HG03095 (cell line): ENCODE measurements around the gene ATP6V1C2.
"Not testable (repeated sequence)": the region's sequence is repeated elsewhere in the genome, so short reads cannot be mapped to it uniquely, and the experiment has no call there.

Source experiments
- ATAC-seq: cut with Tn5 transposase; IDR thresholded peaks from one replicate; pipeline ENCODE4 v1.9.1; 2021; ENCODE audit warnings: moderate library complexity; ENCODE audit not compliant: unreplicated experiment

Gene ATP6V1C2

DNA sequence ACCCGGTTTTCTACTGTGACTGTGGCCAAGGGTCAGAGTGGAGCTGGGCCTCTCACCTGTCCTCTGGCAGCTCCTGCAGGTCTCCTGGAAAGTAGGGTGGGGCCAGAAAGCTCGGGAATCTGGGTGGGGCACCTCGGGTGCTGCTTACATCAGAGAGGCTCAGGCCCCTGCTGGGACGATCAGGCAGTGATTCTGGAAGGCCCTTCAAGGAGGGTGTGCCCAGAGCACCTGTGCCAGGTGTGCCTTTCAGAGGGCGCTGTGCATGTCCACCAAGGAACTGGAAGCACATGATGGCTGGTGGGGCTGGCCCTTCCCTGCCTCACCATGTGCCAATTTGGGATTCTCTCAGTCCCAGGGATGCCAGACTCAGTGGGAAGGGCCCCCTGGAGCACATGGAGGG is 44.0 kb downstream of the ATP6V1C2 start:
- no peak for ATAC-seq

DNA sequence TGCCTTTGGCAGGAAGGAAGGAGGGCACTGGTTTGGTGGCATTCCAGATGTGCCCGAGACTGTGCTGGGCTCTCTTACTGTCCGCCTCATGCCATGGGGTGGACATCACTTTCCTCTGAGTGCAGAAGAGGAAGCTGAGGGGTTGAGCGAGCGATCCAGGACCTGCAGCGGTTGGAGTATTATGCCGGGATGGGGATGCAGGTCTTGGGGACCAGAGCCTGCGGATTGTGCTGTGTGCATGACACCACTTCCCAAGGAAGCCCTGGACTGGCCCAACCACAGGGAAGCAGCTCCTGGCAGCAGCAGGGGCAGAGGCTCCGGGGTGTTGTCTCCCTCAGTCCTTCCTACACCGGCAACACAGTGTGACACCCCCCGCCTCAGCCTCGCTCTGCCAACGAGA is 44.5 kb downstream of the ATP6V1C2 start:
- ATAC-seq: no peak

DNA sequence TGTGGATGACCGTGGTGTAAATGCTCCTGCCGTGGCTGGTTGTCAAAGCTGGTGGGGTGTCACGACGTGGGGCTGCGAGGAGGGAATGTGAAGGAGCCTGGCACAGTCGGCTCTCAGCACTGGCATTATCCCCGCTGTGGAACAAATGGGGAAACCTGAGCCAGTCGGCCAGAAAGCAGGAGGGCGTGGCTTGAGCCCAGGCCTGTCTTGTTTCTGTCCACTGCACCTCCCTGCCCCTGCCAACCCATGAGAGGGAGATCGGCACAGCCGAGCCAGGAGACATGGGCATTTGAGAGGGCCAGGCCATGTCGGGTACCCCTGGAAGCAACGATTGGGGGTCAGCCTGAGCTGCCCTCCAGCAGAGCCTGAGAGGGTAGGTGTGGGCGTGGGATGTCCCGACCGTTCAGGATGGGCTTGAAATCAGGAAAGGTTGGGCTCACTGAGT is 46.7 kb downstream of the ATP6V1C2 start:
- ATAC-seq: no peak

DNA sequence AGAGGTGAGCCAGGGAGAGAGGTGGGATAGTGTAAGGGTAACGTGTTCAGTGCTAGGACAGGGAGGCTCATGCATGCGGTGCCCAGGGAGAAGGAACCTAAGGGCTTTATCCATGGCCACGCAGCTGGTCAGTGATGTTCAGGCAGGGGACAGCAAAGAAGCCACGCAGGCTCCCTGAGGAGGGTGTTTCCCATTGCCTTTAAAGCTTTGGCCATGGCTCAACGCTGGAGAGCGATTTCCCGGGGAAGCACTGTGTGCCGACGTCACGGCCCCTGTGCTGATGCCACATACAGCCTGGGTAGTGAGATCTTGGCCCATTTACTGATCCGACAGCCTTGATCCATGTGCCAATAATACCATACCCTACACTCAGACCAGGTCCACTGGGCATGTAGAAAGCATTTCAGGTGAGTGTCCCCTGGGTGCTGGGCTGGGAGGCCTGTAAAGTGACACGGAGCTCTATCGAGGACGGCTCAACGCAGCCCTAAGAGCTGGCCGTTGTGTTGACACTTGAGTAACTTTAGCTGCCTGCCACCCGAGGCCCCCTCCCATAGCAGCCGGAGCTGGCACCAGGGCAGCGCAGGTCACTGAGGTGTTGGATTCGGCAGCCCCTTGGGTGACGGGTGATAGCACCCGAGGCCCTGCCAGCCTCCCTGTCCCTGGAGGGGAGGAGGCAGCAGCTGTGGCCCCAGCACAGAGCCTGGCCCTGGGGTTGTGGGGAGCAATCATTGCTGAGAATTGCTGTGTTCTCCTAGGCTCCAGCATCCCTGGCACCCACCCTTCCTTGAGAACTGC is 49.7 kb downstream of the ATP6V1C2 start:
- ATAC-seq: no peak

DNA sequence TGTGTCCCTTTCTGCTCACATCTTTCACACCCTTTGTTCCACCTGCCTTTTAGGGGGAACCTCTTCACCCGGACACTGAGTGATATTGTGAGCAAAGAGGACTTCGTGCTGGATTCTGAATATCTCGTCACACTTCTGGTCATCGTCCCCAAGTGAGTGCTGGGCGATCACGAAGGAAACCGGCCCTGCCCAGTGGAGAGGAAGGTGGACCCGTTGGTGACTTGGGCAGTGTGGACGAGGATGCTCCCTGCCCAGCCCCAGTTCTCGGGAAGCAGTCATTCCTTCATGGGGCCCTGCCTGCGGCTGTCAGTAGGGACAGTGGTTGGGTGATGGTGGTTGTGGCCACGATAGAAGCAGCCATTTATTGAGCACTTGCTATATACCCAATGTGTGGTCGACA is 50.4 kb downstream of the ATP6V1C2 start:
- ATAC-seq: no peak

DNA sequence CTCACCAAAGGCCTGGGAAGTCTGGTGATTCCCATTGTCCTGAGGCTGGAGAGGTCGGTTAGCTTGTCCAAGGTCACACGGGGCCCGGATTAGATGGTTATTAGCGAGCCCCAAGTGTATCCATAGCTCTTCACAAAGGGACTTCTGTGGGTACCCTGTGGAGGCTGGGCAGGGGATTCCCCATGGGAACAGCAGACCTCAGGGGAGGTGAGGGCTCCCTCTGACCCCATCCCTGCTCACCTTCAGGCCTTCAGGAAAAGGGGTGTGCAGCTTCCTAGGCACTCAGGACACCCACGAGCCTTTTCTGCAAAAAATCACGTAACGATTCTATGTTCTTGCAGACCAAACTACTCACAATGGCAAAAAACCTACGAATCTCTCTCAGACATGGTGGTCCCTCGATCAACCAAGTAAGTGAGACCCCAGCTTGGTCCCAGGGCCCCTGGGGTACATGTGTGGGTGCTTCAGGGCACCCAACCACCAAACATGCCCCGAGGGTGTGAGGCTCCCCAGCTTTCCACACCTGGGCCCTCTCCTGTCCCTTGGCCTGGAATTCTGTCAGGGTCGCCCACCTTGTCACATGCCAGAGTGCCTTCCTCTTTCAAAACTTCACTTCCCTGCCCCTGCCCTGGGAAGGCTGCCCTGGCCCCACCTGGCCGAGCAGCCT is 50.9 kb downstream of the ATP6V1C2 start:
- no peak for ATAC-seq

DNA sequence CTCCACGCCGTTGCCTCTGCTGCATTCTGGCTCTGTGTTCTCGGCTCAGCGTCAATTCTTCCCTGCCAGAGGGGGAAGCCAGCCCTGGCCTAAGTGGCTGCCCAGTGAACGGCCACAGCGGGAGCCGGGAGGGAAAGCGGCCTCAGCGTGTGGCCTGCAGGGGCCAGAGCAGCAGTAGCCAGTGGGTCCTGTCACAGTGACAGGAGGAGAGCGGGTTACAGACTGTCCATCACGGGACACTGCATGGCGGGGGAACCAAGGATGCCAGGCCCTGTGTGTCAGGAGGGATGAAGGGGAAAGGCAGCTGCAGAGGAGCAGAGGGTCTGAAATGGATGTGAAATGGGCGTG is 51.4 kb downstream of the ATP6V1C2 start:
- ATAC-seq: no peak

DNA sequence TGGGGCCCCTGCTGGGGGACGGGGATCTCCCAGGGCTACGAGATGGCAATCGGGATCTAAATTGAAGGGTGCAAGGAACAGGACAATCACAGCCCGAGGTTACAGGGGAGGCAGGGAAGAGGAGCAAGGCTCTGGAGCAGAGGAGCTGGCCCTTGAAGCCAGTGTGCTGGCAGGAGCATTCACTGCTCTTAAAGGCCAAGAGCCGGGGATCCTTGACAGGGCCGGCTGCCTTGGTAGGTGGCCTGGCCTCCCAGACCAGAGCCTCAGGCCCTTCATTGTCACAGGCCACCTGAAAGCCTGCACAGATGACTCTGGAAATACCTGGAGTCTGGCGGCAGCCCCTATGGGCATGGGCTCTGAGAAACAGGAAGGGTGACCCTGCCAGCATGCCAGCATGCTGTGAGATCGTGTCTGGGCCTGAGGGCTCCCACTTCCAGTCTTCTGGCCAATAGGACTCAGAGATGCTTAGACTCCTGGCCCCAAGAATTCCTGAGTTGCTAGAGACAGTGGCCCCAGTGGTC is 52.5 kb downstream of the ATP6V1C2 start:
- no peak for ATAC-seq

DNA sequence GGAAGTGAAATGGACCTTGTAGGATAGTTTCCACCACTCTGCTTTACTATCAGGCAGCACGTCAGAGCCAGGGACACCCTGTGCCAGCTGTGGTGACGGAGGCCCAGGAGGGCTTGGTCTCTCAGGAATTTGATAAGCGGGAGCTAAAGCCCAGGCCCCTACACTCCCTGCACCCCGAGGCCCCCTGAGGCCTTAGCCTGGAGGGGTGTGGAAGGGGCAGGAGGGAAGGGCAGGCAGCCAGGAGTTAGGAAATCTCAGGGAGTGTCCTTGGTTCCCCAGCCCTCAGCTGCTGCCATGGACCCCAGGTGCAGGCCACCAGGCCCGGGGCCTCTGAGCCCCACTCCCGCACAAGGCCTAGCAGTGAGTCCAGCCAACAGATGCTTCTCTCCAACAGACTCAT is 53.0 kb downstream of the ATP6V1C2 start:
- no peak for ATAC-seq

DNA sequence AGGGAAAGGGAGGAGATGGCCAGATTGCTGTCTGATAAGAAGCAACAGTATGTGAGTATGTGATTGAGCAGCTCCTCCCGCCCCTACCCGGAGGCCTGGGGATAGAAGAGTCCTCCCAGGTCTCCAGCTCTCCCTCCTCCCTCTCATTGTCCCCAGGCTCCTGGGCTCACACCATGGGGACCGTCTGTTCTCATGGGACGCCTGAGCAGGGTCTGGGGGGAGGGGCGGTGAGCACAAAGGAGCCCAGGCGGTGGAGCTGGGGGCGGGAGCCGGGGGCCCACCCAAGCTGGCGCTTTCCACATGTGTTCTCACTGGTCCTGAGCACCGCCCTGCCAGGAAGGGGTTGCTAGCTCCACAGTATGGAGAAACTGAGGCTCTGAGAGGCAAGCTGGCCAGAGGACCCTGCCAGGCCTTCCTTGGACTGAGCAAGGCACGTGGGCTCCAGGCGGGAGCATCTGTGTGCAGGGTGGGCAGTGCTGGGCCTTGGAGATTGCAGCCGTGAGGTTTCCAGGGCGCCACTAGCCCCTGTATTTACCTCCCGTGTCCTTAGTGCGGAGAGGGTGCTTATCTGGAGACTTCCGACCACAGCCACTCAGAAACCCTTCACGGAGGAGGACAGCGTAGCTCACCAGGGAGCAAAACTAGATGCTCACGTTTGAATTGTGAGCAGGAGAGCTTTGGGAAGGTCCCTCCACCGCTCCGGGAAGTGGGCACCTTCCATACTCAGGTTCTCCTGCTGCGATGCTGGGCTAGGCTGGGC is 53.8 kb downstream of the ATP6V1C2 start:
- ATAC-seq: no peak

DNA sequence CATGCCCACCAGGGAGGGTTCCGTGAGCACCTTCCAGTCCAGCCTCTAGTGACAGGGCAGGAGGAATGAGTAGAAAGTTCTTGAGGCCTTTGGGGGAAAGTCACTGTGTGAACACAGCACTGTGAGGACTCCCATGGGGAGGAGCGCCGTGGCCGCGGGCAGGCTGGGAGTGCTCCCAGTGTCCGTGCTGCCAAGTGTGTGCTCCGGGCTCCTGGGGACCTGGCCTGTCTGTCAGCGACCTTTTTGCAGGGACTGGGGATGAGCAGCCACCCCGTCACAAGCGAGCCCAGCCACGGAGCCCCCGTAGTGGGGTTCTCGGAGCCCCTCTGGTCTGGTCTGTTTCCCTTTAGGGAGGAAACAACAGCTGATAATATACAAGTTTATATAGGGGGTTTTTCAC is 54.4 kb downstream of the ATP6V1C2 start:
- no peak for ATAC-seq

DNA sequence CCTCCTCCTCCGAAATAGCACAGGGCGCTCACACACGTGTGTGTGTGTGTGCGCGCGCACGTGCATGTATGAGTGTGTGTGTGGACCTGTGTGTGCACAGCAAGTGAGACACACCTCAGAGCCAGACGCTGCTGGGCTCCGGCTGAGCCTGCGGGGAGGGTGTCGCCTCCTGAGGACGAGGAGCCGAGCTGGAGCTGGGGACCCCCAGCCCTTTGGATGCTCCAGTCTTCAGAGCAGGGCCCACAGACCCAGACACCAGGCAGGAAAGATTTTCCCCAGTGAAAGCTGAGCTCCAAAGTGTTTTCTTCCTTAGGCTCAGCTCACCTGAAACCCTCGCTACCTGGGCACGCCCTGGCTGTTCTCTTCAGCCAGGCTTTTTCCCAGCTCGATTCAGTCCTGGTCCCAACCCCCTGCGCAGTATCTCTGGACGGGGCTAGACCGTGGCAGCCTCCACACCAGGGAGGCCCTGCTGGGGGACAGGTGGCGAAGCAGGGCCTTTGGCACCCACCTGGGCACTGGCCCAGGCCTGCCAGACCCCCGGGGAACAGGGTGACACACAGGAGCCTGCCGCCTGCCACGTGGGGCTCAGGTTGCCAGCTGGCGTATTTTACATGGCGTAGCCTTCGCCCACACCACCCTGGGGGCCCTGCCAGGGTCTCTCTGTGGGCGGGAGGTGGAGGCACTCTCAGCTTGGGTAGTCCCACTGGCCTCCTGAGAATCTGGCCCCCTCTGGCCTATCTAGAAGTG is 55.0 kb downstream of the ATP6V1C2 start:
- no peak for ATAC-seq

DNA sequence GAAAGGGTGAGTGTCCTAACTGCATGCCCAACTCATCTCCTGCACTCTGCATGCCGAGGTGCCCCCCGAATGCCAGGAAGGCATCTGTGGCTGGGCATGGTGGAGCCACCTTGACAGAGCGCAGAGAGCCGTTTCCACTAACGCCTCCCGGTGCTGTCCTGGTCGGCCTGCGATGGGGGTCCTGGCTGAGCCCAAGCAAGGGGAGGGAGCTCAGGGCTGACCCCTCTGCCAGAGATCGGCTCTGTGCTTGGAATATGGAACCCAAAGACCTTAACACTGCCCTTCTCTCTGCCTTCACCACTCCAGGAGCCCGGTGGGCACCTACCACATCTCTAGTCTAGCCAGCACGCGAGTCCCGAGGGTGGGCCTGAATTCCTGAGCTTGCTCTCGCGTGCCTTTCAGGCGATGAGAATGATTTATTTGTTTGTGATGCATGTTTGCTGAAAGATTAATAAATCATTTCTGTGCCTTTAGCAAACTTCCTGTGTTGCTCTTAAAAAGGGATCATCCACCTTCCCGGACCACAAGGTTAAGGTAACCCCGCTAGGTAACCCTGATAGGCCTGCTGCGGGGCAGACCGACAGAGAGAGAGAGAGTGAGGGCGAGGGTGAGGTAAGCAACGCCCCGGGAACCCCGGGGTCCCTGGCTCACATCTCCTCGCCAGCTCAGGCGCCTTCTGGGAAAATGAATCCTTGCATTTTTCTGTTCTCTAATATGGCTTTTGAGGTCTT is 55.8 kb downstream of the ATP6V1C2 start:
- no peak for ATAC-seq

DNA sequence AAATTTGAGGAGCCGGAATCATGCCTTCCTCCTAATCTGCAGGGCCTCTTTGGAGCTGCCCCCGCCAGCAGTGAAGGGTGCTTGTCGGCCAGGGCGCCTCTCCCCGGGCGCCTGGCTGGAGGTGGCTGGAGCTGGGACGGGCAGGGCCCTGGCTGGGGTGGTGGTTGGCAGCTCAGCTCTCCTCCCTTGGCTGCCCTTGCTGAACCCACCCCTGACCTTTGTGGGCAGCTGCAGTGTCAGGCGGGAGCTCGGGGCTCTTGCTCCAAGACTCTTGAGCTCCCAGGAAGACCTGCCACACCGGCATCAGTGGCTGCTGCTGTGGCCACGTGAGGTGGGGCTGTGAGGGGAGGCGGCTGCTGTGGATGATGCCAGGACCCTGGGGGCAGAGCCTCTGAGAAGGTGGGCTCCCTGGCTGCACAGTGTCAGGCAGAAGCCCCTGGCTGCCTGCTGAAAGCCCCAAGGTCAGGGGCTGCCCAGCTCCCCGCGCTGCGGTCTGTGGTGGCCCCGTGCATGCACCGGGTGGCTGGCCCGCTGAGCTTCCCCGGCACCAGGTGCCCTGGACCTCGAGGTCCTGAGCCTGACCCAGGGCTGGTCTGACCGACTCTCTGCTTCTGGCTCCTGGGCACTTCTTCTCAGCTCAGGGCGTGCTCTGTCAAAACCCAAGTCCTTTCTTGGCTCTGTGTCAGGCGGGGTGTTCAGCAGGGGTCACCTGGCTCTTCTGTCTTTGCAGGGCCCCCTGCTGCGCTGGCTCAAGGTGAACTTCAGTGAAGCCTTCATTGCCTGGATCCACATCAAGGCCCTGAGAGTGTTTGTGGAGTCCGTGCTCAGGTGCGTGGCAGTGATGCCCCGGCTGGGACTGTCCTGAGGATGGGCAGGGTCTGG is 56.7 kb downstream of the ATP6V1C2 start:
- no peak for ATAC-seq

DNA sequence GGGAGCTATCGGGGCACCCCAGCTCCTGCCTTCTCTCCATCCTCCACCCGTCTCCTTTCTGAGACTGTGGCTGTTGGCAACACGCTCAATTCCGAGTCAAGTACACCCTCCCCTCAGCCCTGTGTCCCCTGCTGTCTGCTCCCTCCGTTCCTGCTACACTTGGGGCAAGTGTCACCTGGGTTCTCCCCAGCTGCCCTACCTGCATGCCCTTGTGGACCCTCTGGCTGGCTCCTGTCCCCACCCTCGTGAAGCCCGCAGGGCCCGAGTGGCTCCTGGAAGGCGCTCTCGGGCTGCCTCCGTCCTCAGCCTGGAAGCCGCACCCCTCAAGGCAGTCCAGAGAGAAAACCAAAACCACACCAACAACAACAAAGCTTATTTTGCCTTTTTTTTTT is 57.3 kb downstream of the ATP6V1C2 start:
- no peak for ATAC-seq

DNA sequence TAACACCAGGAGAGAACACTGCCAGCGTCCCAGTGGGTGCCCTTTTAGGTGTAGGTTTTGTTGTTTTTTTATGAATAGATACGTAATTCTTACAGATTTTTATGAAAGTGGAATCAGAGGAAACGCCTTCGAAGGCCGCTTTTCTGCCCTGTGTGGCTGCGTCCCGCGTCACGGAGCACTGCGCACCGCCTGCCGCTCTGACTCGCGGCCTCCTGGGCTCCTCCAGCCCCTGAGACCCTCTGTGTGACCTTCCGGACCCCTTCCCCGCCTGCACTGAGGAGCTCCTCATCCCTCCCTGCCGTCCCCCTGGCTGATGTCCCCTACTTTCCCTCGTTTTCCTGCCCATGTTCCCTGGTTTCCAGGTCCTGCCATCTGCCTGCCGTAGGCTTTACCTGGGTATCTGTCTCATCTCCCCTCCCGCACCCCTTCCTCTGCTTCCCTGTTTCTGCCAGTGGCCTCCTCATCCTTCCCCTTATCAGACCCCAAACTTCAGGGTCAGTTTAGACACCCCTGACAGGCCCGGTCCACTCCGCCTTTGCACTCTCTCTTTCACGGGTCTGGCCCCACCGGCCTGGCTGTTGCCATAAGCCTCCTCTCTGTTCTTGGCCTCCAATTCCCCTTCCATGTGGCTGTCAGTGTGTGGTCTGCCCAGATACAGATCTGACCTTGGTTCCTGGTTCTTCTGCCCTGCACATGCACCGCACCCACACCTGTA is 58.5 kb downstream of the ATP6V1C2 start:
- no peak for ATAC-seq

DNA sequence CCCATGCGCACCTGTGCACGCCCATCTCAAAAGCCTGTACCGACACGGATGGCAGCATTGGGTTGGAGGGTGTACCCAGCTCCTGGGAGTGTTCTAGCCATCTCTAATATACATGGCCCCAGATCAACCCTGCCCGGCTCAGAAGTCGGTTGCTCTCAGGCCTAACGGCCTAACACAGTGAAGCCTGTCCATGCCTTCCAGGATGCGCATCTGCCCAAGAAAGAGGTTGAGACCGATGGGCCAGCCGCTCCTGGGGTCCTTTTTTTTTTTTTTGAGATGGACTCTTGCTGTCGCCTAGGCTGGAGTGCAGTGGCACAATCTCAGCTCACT is 59.0 kb downstream of the ATP6V1C2 start:
- no peak for ATAC-seq

DNA sequence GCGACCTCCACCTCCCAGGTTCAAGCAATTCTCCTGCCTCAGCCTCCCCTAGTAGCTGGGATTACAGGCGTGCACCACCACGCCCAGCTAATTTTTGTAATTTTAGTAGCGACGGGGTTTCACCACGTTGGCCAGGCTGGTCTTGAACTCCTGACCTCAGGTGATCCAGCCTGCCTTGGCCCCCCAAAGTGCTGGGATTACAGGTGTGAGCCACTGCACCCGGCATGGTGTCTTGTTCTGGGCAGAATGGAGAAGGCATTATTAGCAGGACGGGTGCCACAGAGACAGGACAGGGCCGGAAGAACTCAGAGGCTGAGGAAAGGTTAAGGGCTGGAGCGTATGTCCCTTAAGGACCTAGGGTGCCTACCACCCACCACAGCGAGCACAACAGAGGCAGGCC is 59.4 kb downstream of the ATP6V1C2 start:
- not testable (repeated sequence) for ATAC-seq

DNA sequence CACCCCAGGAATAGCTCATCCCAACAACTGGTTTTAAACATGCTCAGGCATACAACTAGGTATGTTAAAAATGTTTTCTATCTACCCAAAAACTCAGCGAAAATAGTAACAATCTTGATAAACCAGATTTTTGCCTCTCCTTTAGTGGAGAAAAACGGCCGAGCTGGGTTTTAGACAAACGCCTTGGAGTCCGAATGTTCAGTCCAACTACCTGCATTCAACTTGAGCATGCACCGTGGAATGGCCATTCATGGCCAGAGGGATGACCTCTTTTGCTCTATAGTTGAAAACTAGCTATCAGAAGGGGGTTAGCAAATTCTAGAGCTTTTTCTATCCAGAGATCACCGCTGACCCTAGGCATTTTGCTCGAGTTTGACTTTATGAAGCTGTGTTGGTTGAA is 60.3 kb downstream of the ATP6V1C2 start:
- no peak for ATAC-seq
